K562 treated with DMSO at 1 percent for 24 hours (cell line): Measurements from ENCODE around the gene NYNRIN. TPM values are rescaled to one million over a fixed set of nuclear protein-coding genes. Genes with fewer than 3 reads are reported as not detected.

ENCODE experiments used
- total RNA-seq: library from RNA; unstranded; fragments of 300-600 nt; gene quantifications from 2 replicates; pipeline ENCODE4 v1.2.3, GENCODE V29; 2022; ENCODE audit warnings: low read depth; ENCODE audit not compliant: insufficient read depth

NYNRIN gene
- 1.4 and 1.6 TPM in 2 replicates for total RNA-seq

GRCh38 chr14:24398653-24399446 lies at the start of gene NYNRIN:
Gene NYNRIN, plus strand, starts transcription at chr14:24399003. Its CDS starts 244 bp downstream, at chr14:24399247.

GRCh38 chr14:24367514-24368211 lies 31.1 kb upstream of the NYNRIN start, which contains the start of gene NFATC4:
Gene NFATC4, plus strand, starts transcription at chr14:24368184. Its CDS starts 157 bp downstream, at chr14:24368341.

GRCh38 chr14:24429395-24430142 lies 30.8 kb downstream of the NYNRIN start, which contains the start of the genes CBLN3 and KHNYN:
Gene CBLN3, minus strand, starts transcription at chr14:24429668. Its CDS starts 614 bp downstream, at chr14:24429054.
Gene KHNYN, plus strand, starts transcription at chr14:24429954. Its CDS starts 777 bp downstream, at chr14:24430731.

GRCh38 chr14:24442240-24443052 lies 43.6 kb downstream of the NYNRIN start, which contains the start of gene SDR39U1:
Gene SDR39U1, minus strand, starts transcription at chr14:24442776. Its CDS starts 7 bp downstream, at chr14:24442769.

Other genes with a start within 250 kb of the NYNRIN start
- gene IRF9, start 237.7 kb upstream of the NYNRIN start, total RNA-seq, result 11.9 and 14.2 TPM in 2 replicates
- 1.7 and 2.6 TPM in 2 replicates for gene REC8, start 226.9 kb upstream of the NYNRIN start, total RNA-seq
- gene IPO4, start 210.2 kb upstream of the NYNRIN start, total RNA-seq, result 16.3 and 21.4 TPM in 2 replicates
- 22.1 and 25.4 TPM in 2 replicates for gene TM9SF1, start 203.6 kb upstream of the NYNRIN start, total RNA-seq
- gene TSSK4, start 193.3 kb upstream of the NYNRIN start, total RNA-seq, result 0.96 TPM in 1 of 2 replicates, not detected in the other
- gene CHMP4A, start 185.5 kb upstream of the NYNRIN start, total RNA-seq, result 63.2 and 63.8 TPM in 2 replicates
- 16.9 and 17.9 TPM in 2 replicates for gene MDP1, start 182.9 kb upstream of the NYNRIN start, total RNA-seq
- gene NEDD8, start 166.6 kb upstream of the NYNRIN start, total RNA-seq, result 144 and 171 TPM in 2 replicates
- 56.8 and 59.4 TPM in 2 replicates for gene GMPR2, start 166.1 kb upstream of the NYNRIN start, total RNA-seq
- 21.0 and 28.8 TPM in 2 replicates for gene TINF2, start 156.4 kb upstream of the NYNRIN start, total RNA-seq
- 1.5 and 3.1 TPM in 2 replicates for gene TGM1, start 135.8 kb upstream of the NYNRIN start, total RNA-seq
- 24.9 and 28.0 TPM in 2 replicates for gene RABGGTA, start 127.4 kb upstream of the NYNRIN start, total RNA-seq
- gene DHRS1, start 99.2 kb upstream of the NYNRIN start, total RNA-seq, result 41.0 and 43.3 TPM in 2 replicates
- gene NOP9, start 99.2 kb upstream of the NYNRIN start, total RNA-seq, result 9.2 and 10.5 TPM in 2 replicates
- gene CIDEB, start 91.0 kb upstream of the NYNRIN start, total RNA-seq, result not detected in 2 replicates
- gene LTB4R2, start 88.9 kb upstream of the NYNRIN start, total RNA-seq, result 5.2 and 5.8 TPM in 2 replicates
- 8.1 and 11.2 TPM in 2 replicates for gene LTB4R, start 87.5 kb upstream of the NYNRIN start, total RNA-seq
- not detected in 2 replicates for gene ADCY4, start 63.9 kb upstream of the NYNRIN start, total RNA-seq
- 0.35 and 0.89 TPM in 2 replicates for gene RIPK3, start 59.0 kb upstream of the NYNRIN start, total RNA-seq
- gene NFATC4, start 30.8 kb upstream of the NYNRIN start, total RNA-seq, result 1.5 and 1.8 TPM in 2 replicates
- gene CBLN3, start 30.7 kb downstream of the NYNRIN start, total RNA-seq, result 0.98 and 1.1 TPM in 2 replicates
- gene KHNYN, start 31.0 kb downstream of the NYNRIN start, total RNA-seq, result 45.0 and 48.5 TPM in 2 replicates
- 74.3 and 80.6 TPM in 2 replicates for gene SDR39U1, start 43.8 kb downstream of the NYNRIN start, total RNA-seq
- gene CMA1, start 109.3 kb downstream of the NYNRIN start, total RNA-seq, result not detected in 2 replicates
- not detected in 2 replicates for gene CTSG, start 177.2 kb downstream of the NYNRIN start, total RNA-seq
- 0.39 and 2.3 TPM in 2 replicates for gene GZMH, start 210.7 kb downstream of the NYNRIN start, total RNA-seq
- not detected in 2 replicates for gene GZMB, start 235.2 kb downstream of the NYNRIN start, total RNA-seq